NCI-H345 (cell line): ENCODE results near the gene CEP41.
"Not testable (repeated sequence)": the region's sequence is repeated elsewhere in the genome, so short reads cannot be mapped to it uniquely, and the experiment has no call there.

Source experiments
- DNase-seq: peaks from one replicate; lab custom pipeline; 2025; lab: John Stamatoyannopoulos, UW

Gene CEP41

DNA sequence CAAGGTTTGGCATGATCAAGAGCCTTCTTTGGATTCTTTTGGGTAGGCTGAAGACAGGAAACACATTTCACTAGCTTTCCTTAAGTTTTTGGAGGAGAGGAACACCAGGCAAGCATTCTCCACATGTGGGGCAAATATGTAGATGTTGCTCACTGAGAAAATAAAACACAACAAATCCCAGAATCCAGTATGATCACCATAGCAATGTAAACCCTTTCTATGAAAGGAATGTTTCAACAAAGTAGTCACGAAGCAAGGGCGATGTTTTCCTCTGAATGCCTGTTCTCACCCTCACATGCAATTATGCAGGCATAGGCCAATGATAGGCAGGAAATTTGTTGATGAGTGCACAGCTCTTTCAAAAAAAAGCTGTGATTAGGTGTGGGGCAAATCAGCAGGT, 20.5 kb upstream of the CEP41 start:
- DNase-seq = no peak

DNA sequence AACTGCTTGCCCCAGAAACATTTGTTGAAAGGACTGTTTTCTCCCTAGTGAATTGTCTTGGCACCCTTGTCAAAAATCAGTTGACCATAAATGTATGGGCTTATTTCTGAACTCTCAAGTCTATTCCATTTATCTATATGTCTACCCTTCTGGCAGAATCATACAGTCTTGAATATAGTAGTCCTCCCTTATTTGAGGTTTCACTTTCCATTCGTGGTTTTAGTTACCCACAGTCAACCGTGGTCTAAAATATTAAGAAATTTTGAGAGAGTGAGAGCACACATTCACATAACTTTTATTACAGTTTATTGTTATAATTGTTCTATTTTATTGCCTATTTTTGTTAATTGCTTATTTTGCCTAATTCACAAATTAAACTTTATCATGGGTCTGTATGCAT, 17.4 kb upstream of the CEP41 start:
- no peak for DNase-seq

DNA sequence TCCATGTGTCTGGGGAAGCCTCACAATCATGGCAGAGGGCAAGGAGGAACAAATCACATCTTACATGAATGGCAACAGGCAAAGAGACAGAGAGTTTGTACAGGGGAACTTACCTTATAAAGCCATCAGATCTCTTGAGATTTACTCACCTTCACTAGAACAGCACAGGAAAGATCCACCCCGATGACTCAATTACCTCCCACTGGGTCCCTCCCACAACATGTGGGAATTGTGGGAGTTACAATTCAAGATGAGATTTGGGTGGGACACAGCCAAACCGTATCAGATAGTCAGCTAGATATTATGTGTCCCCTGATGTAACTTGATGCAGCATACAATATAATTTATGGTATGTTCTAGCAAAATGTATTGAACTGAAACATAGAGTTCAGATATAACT, 14.1 kb upstream of the CEP41 start:
- no peak for DNase-seq

DNA sequence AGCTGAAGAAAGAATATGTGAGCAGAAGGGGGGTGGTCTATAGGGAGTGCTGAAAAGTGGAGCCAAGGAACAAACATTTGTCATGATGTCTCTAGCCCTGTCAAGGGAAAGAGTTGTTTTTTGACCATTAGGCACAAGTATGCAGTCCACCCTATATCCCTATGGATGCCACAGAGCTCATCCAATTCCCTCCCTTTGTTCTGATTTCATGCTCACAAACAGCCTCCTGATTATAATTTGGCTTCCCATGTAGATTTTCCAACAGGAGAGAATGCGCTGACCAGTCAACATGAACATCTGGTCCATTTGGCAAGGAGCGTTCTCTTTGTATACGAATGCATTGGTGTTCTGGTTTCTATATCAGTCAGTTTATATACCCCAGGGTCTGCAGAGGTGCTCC, 12.1 kb upstream of the CEP41 start:
- DNase-seq = no peak

DNA sequence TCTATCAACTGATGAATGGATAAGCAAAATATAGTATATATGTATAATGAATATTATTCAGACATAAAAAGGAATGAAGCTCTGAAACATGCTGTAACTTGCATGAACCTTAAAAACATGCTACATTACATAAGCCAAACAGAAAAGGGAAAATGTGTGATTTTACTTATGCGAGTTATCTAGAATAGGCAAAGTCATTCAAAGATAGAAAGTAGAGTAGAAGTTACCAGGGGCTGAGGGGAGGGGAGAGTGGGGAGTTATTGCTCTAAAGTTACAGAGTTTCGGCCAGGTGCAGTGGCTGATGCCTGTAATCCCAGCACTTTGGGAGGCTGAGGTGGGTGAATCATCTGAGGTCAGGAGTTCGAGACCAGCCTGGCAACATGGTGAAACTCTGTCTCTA, 10.5 kb upstream of the CEP41 start:
- DNase-seq = not testable (repeated sequence)

DNA sequence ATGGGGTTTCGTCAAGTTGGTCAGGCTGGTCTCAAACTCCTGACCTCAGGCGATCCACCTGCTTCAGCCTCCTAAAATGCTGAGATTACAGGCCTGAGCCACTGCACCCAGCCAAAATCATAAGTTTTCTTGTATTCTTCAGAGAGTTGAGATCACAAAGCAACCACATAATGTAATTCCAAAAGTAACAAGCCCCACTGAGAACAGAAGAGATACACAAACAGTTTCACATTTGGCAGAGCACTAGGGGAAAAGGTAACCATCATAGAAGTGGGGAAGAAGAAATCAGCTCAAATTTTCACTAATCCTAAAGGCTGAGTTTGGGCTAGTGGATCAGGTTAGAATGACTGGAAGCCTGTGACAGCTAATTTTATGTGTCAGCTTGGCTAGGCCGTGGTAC, 5.4 kb upstream of the CEP41 start:
- no peak for DNase-seq

DNA sequence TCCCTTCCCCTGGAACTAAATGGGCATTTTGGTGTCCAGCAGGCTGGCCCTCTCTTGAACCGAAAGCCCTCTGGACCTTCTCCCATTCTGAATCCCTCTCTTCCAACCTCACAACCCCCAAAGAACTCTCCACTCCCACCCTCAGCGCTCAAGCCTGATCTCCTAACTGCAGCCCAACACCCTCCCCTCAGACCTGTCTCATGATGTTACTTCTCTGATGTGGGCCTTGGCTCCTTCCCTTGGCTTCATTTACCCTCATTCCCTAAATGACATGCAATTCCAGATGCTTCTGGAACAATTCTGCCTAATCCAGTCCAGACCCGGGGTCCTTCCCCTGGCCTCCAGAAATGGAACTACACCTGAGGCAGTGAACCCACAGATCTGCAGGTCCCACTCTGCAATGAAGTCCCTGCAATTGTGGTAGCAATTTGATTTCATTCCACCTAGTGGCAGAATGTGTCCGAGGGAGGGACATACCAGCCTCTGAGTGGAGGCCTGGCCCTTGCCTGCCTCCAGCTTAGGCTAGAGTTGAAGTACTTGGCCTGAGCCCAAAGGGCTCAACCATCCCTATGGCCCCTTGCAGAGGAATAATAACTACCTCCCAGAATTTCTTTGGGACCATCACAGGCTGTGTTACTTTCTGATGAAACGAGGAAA, 4.1 kb upstream of the CEP41 start:
- no peak for DNase-seq

DNA sequence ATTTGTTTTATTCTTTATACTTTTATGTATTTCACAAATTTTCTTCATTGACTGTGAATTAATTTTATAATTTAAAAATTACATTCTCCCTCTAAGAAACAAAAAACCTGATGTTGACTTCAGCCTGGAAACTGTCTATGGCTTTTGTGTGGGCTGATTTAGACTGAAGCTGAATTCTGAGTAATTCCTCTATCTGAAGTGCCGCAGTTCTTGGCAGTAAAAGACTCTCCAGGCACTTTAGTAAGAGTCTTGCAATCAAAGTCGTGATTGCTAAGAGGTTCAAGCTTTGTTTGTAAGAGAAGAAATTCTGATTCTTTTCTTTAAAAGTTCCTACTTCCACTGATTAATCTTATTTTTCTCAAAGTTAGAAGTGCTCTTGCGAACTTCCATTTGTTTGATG, 3.4 kb upstream of the CEP41 start:
- no peak for DNase-seq

DNA sequence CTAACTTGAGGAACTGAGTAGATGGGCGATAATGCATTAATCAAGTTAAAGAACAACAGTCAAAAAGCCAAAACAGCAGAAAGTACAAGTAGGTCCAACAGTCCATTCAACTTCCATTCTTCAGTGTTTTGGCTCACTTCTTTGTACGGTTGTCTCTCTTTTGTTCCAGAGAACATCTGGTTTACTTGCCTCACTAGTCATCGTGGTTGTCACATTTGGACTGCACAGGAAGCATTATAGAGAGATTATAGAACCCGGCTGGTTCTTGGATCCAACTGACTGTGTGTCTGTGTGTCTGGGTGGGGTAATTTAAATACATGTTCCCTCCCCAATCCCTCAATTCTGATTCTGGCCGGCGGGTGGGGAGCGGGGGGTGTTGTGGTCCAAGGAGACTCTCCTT, 1.8 kb upstream of the CEP41 start:
- no peak for DNase-seq

DNA sequence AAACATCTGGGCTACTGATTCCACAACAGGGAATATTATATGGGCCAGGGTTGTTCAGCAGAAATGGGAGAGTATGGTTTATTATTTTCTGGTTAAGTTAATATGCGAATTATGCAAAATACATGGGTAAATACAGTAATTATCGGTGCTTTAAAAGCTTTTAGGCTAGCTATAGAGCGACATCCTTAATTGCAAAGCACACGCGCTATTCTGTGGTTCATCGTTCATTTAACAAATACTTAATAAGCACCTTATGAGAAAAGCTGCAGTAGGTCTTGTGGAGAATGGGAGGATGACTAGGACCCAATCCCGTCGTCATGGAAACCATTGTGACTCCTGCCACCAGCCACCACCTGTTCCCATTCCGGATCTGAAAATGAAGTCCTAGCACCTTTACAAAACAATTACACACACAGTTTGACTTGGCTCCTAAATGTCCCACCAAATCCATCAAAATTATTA, 623 bp upstream of the CEP41 start:
- DNase-seq = peak; percentile 90

DNA sequence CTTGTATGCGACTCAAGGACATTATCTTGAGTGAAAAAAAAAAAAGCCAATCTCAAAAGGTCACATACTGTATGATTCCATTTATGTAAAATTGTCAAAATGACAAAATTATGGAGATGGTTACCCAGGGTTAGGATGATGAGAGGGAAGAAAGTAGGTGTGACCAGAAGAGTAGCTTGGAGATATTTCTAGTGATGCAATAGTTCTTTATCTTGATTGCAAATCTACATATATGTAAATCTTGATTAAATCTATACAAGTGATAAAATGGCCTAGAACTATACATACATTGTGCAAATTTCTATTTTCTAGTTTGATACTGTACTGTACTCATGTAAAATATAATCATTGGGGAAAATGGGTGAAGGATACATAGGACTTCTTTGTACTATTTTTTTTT, 4.6 kb downstream of the CEP41 start:
- no peak for DNase-seq

DNA sequence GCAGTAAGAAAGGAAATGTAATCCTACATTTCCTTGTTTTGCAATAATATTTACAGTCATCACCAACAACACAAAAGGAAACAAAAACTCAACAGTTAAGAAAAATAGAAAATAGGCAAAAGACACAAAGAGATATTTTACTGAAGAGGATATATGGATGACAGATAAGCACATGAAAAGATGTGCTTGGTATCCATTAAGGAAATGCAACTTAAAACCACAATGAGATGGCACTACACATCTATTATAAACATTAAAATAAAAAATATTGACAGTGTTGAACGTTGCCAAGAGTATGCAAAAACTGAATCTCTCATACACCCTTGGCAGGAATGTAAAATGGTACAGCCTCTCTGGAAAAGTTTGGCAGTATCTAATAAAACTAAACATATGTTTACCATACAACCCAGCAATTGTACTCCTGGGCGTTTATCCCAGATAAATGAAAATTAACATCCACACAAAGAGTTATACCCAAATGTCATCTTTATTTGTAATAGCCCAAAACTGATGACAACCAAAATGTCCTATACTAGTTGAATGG, 5.4 kb downstream of the CEP41 start:
- DNase-seq = no peak

DNA sequence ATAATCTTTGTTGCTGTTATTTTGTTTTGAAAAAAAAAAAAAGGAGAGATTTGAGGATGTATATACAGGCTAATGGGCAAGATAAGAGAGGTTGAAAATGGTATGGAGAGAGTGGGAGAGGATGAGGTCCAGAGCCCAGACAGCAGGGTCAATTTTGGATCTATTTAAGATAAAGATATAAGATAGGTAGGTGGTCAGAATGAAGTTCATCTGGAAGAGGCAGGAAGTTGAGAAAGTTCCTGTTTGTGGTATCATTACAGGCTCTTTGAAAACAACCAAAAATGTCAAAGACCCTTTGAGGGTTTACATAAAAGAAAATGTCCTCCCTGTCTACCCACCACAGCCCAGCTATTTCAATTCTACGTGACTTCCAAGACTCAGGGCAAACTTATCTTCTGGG, 7.5 kb downstream of the CEP41 start:
- DNase-seq = no peak

DNA sequence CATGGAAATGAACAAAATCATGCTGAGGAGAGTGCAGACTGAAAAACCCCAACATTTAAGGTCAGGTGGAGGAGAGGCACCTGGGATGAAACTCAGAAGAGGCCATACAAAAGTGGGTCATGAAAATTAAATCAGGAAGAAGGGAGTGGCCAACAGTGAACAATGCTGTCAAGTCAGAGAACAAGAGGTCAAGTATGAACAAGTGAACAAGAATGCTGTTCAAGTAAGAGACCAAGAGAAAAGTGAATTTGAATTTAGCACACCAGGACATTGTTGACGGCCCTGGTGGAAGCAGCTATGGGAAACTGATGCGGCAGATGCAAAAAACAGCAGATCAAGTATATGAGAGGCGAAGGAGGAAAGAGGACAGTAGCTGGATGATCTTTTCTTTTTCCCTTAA, 7.9 kb downstream of the CEP41 start:
- DNase-seq = no peak

DNA sequence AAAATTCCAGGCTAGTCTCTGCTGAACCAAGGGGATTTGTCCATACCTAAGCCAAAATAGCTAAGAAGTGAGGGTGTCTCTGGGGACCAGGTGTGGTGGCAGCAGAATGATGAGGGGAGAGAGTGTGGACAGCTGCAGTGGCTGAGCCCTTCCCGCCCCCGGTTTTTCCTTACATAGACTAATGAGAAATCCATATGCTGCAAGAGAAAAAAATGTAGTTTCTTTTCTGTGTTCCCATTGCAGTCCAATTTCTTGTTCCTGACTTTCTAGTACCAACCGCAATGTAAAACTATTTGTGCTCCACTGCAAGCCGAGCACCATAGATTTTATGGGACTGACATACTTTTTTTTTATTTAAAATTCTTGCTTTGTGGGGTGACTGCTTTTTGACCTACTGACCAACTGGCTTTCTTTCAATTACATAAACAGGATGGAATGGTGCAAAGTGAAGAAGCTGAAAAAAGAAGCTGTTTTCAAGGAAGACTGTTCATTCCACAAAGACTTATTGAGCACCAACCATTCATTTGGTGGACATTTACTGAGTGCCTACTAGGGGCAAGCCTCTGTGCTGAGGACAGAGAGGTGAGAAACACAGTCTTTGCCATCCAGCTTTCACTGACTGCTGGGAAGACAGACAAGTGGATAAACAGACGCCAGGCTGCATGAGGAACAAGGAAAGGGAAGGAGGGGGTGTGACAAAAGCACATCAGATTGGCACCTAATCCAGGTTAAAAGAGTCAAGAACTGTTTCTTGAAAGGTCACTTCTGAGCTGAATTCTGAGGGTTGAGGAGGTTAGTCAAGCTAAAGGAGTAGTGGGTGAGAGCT, 9.8 kb downstream of the CEP41 start:
- no peak for DNase-seq

DNA sequence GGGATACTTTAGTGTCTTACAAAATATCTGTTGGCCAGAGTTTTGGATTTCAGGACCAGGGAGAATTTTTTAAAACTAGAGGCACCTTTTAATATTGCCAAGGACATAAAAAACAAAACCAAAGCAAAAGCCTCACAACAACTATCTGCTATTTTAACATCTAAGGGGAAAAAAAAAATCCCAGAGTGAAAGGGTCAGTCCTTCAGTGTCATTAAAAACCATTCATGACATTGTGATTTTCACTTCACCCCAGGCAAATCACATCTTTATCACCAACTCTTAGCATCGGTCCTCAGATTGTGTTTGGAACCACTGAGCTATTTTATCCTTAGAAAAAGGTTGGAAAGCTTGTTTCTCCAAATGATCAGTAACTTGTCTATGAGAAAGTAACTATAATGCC, 10.7 kb downstream of the CEP41 start:
- DNase-seq = no peak

DNA sequence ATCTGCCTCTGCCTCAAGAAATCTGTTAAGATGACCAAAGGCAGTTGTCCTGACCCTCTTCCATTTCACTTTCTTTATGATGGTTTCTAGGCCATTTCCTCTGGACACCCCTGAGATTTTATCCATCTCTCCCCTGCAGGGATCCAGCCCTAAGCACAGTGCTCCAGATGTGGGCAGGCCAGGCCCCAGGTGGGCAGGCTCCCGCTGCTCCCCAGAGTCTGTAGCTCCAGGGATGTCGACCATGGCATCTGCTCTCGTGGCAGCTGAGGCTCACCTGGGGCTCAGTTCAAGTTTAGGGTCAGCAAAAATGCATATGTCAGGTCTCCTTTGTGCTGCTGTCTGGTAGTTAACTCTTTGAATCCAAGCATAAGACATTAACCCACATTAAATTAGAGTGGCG, 11.8 kb downstream of the CEP41 start:
- no peak for DNase-seq

DNA sequence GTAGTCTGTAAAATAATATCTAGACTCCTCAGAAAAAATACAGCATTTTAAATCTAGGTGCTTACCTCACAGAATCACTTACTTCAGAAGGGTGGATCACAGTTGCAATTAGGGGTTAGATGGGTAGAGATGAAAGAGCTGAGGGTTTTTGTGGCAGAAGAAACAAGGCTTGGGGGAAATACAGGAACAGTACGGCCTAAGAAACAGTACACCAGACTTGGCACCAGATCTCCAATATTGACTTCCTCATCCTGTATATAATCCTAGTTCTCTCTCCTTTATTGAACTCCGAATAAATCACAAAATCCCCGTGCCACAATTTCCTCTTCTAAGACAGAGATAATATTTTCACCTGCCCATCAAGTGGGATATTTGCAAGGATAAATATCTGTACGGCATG, 14.3 kb downstream of the CEP41 start:
- DNase-seq = no peak

DNA sequence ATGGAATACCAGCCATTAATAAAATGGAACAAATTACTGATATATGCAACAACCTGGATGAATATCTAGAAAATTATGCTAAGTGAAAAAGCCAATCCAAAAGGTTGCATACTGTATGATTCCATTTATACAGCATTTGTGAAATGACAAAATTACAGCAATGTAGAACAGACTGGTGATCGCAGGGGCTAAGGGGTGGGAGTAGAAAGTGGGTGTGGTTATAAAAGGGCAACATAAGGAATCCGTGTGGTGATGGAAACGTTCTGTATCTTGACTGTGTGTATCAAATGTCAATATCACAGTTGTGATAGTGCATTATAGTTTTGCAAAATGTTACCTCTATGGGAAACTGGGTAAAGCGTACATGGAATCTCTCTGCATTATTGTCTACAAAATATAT, 15.0 kb downstream of the CEP41 start:
- no peak for DNase-seq

DNA sequence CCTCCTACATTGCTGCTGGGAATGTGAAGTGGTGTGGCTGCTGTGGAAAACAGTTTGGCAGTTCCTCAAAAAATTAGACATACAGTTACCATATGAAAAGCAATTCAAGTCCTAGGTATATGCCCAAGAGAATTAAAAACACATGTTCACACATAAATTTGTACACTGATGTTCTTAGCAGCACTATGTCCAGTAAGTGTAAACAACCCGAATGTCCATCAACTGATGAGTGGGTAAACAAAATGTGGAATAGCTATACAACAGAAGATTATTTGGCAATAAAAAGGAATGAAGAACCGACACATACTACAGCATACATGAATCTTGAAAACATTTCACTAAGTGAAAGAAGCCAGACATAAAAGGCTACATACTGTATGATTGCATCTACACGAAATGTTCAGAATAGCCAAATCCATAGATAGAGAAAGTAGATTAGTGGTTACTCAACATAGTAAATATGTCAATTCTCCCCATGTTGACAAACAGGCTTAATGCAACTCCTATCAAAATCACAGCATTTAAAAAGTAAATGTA, 17.2 kb downstream of the CEP41 start:
- no peak for DNase-seq

DNA sequence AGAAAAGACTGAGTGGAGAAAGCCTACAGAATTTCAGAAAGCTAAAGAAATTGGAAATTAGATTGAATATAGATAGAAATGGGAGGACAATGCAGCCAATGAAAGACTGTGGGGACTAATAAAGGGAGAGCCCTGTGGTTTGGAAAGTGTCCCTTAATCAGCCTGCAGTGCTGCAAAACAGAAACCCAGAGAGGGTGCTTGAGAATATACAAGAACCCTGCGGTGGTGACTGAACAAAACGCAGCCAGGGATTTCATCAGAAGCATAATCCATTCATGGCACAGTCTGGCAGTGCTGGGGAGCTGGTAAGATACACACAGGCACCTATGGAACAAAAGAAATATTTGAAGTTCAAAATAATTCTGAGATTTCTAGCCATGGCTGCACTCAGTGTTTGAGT, 19.1 kb downstream of the CEP41 start:
- peak; percentile 81 for DNase-seq

DNA sequence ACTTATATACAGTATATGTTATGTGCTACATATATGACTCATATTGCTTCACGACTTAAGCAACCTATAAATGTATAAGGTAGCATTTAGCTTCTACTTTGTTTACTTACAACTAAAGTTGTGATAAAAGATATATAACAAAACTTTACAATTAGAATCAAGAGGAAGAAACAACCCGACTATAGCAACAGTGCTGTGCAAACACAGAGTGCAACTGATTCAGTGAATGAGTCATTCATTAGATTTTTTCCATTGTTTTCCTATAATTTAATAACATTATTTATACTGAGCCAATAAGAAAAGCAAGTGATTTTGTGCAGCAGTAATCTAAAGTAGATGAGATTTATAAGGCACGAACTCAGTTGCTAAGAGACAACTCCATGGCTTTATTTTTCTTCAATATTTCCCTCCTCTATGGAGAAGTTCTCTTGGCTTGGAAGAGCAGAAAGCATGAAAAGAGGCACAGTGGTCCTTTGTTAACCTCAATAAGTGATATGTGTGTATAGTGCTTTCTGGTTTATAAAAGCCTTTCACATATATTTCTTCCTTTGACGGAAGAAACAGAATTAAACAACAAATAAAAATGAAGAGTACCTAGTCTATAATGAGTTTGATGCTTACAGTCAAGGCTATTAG, 19.8 kb downstream of the CEP41 start:
- DNase-seq = peak; percentile 49

DNA sequence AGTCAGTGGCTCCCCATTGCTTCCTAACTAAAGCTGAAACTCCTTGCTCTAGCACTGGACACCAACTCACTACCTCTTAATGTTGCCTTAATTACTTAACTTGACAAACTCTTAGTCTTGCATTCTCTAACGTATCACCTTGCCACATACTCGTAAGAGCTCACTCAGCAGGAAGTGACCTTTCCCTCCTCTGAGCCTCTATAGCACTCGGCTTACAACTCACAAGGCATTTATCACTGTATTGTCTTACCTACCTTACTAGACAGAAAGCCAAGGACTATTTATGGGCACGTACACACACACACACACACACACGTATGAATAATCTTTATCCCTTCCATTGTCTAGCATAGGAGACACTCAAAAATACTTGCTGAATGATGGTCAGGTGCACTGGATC, 21.2 kb downstream of the CEP41 start:
- DNase-seq = no peak
